HEK293T (cell line): ENCODE measurements around the gene CMTM7.

Experiments
- CTCF ChIA-PET: fragments of 350-600 bp; formaldehyde crosslinking; extraction: SDS; loops from one replicate; lab custom pipeline; 2021; ENCODE audit warnings: antibody characterized with exemption, inconsistent platforms; lab: Yijun Ruan, JAX
- POLR2A ChIA-PET: fragments of 350-600 bp; formaldehyde crosslinking; extraction: SDS; loops from one replicate; lab custom pipeline; 2020; ENCODE audit warnings: antibody characterized with exemption, inconsistent platforms; lab: Yijun Ruan, JAX
- DNase-seq: peaks from one replicate; pipeline ENCODE4 v3.0.0; 2012; ENCODE audit warnings: mixed read lengths; ENCODE audit errors: extremely low spot score
- ARNT ChIP-seq: fragments of 450-650 bp; IDR thresholded peaks from 2 replicates; pipeline ENCODE4 v1.6.1; 2017; ENCODE audit warnings: mild to moderate bottlenecking
- BHLHE40 ChIP-seq: fragments of 450-650 bp; IDR thresholded peaks from 2 replicates; pipeline ENCODE4 v1.6.1; 2016; ENCODE audit warnings: mild to moderate bottlenecking, moderate library complexity, borderline replicate concordance
- CTBP1 ChIP-seq: fragments of 450-650 bp; IDR thresholded peaks from 2 replicates; pipeline ENCODE4 v1.6.1; 2016; ENCODE audit warnings: borderline replicate concordance
- ELF4 ChIP-seq: fragments of 450-650 bp; IDR thresholded peaks from 2 replicates; pipeline ENCODE4 v1.6.1; 2017; ENCODE audit warnings: antibody characterized with exemption
- FOXA1 ChIP-seq: fragments of 450-650 bp; IDR thresholded peaks from 2 replicates; pipeline ENCODE4 v1.6.1; 2016; ENCODE audit warnings: mild to moderate bottlenecking
- FOXK2 ChIP-seq: fragments of 450-650 bp; IDR thresholded peaks from 2 replicates; pipeline ENCODE4 v1.6.1; 2016; ENCODE audit warnings: mild to moderate bottlenecking
- FOXM1 ChIP-seq: fragments of 450-650 bp; IDR thresholded peaks from 2 replicates; pipeline ENCODE4 v1.6.1; 2017; ENCODE audit warnings: mild to moderate bottlenecking, borderline replicate concordance
- HDGF ChIP-seq: fragments of 450-650 bp; IDR thresholded peaks from 2 replicates; pipeline ENCODE4 v1.6.1; 2017; ENCODE audit warnings: antibody characterized with exemption, borderline replicate concordance
- L3MBTL2 ChIP-seq: fragments of 450-650 bp; conservative IDR thresholded peaks from 2 replicates; pipeline ENCODE4 v1.6.1; 2016; ENCODE audit warnings: mild to moderate bottlenecking
- LEF1 ChIP-seq: fragments of 450-650 bp; IDR thresholded peaks from 2 replicates; pipeline ENCODE4 v1.6.1; 2017; ENCODE audit warnings: mild to moderate bottlenecking, borderline replicate concordance
- NFRKB ChIP-seq: fragments of 450-650 bp; IDR thresholded peaks from 2 replicates; pipeline ENCODE4 v1.6.1; 2016; ENCODE audit warnings: mild to moderate bottlenecking, moderate library complexity
- SP1 ChIP-seq: fragments of 450-650 bp; IDR thresholded peaks from 2 replicates; pipeline ENCODE4 v1.6.1; 2017
- SUZ12 ChIP-seq: fragments of 450-650 bp; IDR thresholded peaks from 2 replicates; pipeline ENCODE4 v1.6.1; 2016; ENCODE audit warnings: mild to moderate bottlenecking
- TARDBP ChIP-seq: fragments of 450-650 bp; IDR thresholded peaks from 2 replicates; pipeline ENCODE4 v1.6.1; 2016
- ZNF384 ChIP-seq: fragments of 450-650 bp; IDR thresholded peaks from 2 replicates; pipeline ENCODE4 v1.6.1; 2016
- TF ChIP-seq, protein P1 (sequence below): fragments of 450-650 bp; IDR thresholded peaks from 2 replicates; pipeline ENCODE4 v1.6.1; 2016

CMTM7 gene, protein sequence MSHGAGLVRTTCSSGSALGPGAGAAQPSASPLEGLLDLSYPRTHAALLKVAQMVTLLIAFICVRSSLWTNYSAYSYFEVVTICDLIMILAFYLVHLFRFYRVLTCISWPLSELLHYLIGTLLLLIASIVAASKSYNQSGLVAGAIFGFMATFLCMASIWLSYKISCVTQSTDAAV

DNA sequence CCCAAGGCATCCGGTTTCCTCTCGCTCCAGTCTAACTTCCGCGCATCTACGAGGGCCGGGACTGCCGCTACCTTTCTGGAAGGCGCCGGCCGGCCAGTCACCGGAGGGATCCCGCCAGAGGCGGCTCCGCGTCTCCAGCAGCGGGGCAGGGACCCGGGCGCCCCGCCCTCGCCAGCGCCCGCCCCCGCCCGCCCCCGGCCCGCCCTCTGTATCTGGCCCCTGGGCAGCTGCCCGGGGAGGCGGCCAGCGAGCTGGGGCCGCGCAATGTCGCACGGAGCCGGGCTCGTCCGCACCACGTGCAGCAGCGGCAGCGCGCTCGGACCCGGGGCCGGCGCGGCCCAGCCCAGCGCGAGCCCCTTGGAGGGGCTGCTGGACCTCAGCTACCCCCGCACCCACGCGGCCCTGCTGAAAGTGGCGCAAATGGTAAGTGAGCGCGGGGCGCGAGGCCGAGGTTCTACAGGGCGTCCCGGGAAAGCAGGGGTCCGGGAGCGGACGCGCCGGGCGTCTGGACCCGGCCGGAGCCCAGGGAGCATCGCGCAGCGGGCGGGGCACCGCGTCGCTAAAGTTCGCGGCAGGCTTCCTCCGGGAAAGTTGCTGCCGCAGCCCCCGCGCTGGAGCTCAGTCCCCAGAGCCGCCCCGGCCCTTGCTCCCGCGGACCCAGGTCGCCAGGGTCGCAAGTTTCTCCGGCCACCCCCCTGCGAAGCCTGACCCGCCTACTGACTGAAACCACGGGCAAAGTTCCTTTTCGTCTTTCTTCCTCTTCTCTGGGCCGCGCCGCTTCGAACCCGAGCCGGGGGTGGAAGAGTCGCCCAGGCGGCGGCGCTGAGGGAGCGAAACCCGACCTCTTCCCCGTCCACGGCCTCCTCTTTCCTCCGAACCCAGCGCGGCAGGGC lies at the start of gene CMTM7:
Gene CMTM7 (plus strand): TSS at position 211 of the 893 bp plus-strand sequence. CDS start 54 bp downstream, at position 265.
- TF ChIP-seq FOXA1 (no peak), L3MBTL2 (peak; percentile 68)
- DNase-seq = peak; percentile 71
- ChIA-PET CTCF (interaction anchor here (0.7 kb wide), 1 partner anchor 17 kb away, joined by 3 read pairs; no protein-coding TSS in a partner anchor), POLR2A (no interaction called here)

DNA sequence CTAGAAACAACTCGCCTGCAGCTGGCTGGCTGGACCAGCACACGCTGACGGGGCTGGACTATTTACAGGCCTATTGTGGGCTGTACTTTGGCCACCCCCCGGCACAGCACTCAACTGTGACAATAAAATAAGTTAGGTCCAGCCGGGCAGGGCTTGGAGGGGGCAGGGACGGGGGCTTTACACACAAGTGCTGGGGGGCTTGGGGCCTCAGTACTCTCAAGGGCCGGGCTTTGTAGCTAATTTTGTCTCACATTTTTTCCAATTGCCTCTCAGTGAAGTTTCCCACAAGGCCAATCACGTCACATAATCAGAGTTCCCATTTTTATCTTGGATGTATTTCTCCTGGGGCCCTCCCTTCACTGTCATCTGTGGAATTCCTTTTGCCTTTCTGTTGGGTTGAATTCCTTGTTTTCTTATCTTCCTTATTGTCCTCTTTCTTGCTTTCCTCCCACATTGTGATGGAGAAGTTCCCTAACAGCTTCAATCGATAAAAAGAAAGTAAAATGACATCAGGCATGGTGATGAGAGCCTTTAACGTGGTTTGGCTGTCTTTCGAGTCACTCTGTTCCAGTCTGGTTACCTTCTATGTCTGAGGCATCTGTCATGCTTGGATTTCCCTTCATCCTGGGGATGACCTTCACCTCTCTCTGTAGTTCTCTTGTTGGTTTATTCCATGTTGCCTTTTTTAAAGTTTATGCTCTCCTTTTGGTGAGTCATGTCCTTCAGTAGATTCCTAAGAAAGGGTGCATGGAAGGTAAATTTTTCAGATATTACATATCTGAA lies 44.1 kb upstream of the CMTM7 start:
- DNase-seq = no peak
- CTCF ChIA-PET = no interaction called here
- TF ChIP-seq NFRKB (no peak), BHLHE40 (no peak), FOXA1 (no peak), ELF4 (no peak), FOXK2 (no peak), FOXM1 (no peak), ZNF384 (no peak), LEF1 (no peak), L3MBTL2 (no peak), TARDBP (no peak), SP1 (no peak), ARNT (no peak), CTBP1 (no peak)
- POLR2A ChIA-PET = no interaction called here

DNA sequence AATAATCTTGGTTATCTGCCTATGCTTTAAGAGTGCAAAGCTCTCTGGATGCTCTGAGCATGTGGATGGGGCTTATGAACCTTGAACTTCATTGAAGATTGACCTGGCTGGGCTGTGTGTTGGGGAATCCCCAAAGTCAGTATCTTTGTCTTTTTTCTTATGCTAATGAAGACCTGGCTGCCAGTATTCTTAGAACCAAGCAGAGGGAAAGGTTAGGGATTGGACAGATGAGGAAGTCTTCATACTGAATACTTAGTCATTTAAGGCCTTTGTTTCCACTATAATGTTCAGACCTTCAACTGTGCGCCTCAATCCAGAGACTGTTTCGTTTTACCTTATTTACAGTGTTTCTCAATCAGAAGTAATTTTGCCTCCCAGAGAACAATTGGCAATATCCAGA lies 42.5 kb upstream of the CMTM7 start:
- ChIA-PET CTCF (no interaction called here), POLR2A (no interaction called here)
- TF ChIP-seq CTBP1 (no peak), FOXM1 (no peak), SUZ12 (no peak), SP1 (no peak), TARDBP (no peak), HDGF (no peak), LEF1 (no peak), ELF4 (no peak), NFRKB (no peak), FOXK2 (no peak), BHLHE40 (no peak), L3MBTL2 (no peak), FOXA1 (no peak), ZNF384 (no peak), ARNT (no peak)
- TF ChIP-seq, protein P1, sequence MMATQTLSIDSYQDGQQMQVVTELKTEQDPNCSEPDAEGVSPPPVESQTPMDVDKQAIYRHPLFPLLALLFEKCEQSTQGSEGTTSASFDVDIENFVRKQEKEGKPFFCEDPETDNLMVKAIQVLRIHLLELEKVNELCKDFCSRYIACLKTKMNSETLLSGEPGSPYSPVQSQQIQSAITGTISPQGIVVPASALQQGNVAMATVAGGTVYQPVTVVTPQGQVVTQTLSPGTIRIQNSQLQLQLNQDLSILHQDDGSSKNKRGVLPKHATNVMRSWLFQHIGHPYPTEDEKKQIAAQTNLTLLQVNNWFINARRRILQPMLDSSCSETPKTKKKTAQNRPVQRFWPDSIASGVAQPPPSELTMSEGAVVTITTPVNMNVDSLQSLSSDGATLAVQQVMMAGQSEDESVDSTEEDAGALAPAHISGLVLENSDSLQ = no peak
- DNase-seq = no peak

DNA sequence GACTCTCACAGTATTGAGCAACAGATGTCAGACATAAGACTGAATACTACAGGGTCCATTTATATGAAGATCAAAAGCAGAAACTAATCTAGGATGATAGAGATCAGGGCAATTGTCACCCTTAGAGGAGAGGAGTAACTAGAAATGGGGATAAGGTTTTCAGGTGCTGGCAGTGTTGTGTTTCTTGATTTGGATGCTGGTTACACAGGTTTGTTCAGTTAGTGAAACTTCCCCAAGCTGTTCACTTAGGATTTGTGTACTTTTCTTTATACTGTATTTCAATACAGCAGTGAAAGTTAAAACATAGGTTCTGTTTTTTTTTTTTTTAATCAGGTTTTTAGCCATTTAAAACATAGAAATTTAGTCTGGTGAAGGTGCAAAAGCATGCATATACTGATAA lies 39.1 kb upstream of the CMTM7 start:
- no peak for DNase-seq
- ChIA-PET POLR2A (no interaction called here), CTCF (no interaction called here)
- TF ChIP-seq TARDBP = no peak
- TF ChIP-seq NFRKB = no peak
- TF ChIP-seq LEF1 = no peak
- TF ChIP-seq, protein P1 = no peak
- no peak for TF ChIP-seq FOXK2
- no peak for TF ChIP-seq CTBP1
- no peak for TF ChIP-seq BHLHE40
- TF ChIP-seq FOXA1 = no peak
- TF ChIP-seq ELF4 = no peak

DNA sequence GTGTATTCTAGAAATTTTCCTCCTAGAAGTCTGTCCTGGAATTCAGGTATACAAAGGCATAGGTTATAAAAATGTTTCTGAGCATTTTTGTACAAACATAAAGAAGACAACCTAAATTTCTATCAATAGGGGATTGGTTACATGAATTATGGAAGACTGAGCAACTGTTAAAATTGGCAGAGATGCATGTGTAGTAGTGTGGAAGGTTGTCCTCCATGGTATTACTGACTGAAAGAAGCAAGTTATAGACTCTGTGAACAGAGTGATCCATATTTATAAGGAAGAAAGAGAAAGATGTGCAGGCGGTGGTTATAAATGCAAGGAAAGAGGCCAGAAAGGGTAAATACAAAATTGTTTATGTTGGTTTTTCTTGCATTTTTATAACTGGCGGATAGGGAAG lies 38.3 kb upstream of the CMTM7 start:
- TF ChIP-seq LEF1 (no peak), L3MBTL2 (no peak), NFRKB (no peak), CTBP1 (no peak), FOXM1 (no peak), ZNF384 (no peak), FOXK2 (no peak), TARDBP (no peak), SUZ12 (no peak), ELF4 (no peak), ARNT (no peak), SP1 (no peak), FOXA1 (no peak), HDGF (no peak), BHLHE40 (no peak)
- TF ChIP-seq, protein P1 = no peak
- ChIA-PET CTCF (no interaction called here), POLR2A (no interaction called here)
- DNase-seq = no peak
